SK-N-SH (cell line): ENCODE results near the gene NDUFS7. TPM values are rescaled to one million over a fixed set of nuclear protein-coding genes. Genes with fewer than 3 reads are reported as not detected.

Source experiments
- CTCF ChIA-PET: fragments of 300-600, 350-600 bp; formaldehyde crosslinking; extraction: SDS; loops from one replicate; lab custom pipeline; 2021; lab: Yijun Ruan, JAX
- POLR2A ChIA-PET: fragments of 350-600 bp; sonication (Branson Sonifier 250); formaldehyde crosslinking; extraction: SDS; loops from one replicate; lab custom pipeline; 2020; ENCODE audit warnings: antibody characterized with exemption, inconsistent platforms; lab: Yijun Ruan, JAX
- DNase-seq: peaks from one replicate; pipeline ENCODE4 v3.0.0; 2012
- H2AFZ ChIP-seq: fragments of 200-600 bp; sonication (generic); 2 replicates; pipeline ENCODE4 v1.8.1; 2016; ENCODE audit warnings: antibody characterized with exemption, mild to moderate bottlenecking, low read depth
- H3F3A ChIP-seq: fragments of 200-600 bp; sonication (generic); replicated peaks from 2 replicates; pipeline ENCODE3; 2016; ENCODE audit warnings: antibody characterized with exemption, mild to moderate bottlenecking; ENCODE audit not compliant: insufficient read depth
- H3K27ac ChIP-seq, 2 experiments: fragments of 200-500 bp in 1 of 2; fragments of 200-600 bp in 1 of 2; sonication (Bioruptor generic) in 1 of 2; sonication (generic), shearing (Covaris generic) in 1 of 2; 2 replicates each; pipeline versions ENCODE4 v1.5.1 to v1.6.1; 2014 to 2016; ENCODE audit warnings: low read depth in 2 of 2, inconsistent platforms in 1 of 2, low read length in 1 of 2, mild to moderate bottlenecking in 1 of 2, mixed read lengths in 1 of 2
- H3K27me3 ChIP-seq: fragments of 200-600 bp; sonication (generic), shearing (Covaris generic); 2 replicates; pipeline ENCODE4 v1.6.1; 2016; ENCODE audit warnings: mixed run types; ENCODE audit not compliant: insufficient read depth
- H3K36me3 ChIP-seq, 2 experiments: fragments of 200-500 bp in 1 of 2; fragments of 200-600 bp in 1 of 2; sonication (Bioruptor generic) in 1 of 2; sonication (generic) in 1 of 2; replicated peaks in 1 of 2; 2 replicates each; pipeline versions ENCODE3 to v1.5.1; 2014 to 2016; ENCODE audit warnings: low read length in 1 of 2, mild to moderate bottlenecking in 1 of 2; ENCODE audit not compliant: insufficient read depth in 2 of 2, control insufficient read depth in 1 of 2
- H3K4me1 ChIP-seq, 2 experiments: fragments of 200-500 bp in 1 of 2; fragments of 200-600 bp in 1 of 2; sonication (Bioruptor generic) in 1 of 2; sonication (generic), shearing (Covaris generic) in 1 of 2; 2 replicates each; pipeline versions ENCODE4 v1.5.1 to v1.6.1; 2014 to 2016; ENCODE audit warnings: low read depth in 1 of 2, low read length in 1 of 2, mixed run types in 1 of 2; ENCODE audit not compliant: insufficient read depth in 2 of 2, control insufficient read depth in 1 of 2
- H3K4me2 ChIP-seq: fragments of 200-600 bp; sonication (generic), shearing (Covaris generic); 2 replicates; pipeline ENCODE4 v1.6.1; 2017; ENCODE audit warnings: mixed run types
- H3K4me3 ChIP-seq, 2 experiments: fragments of 200-500 bp in 1 of 2; fragments of 200-600 bp in 1 of 2; sonication (Bioruptor generic) in 1 of 2; sonication (generic), shearing (Covaris generic) in 1 of 2; 2 replicates each; pipeline versions ENCODE4 v1.5.1 to v1.8.1; 2014 to 2016; ENCODE audit warnings: low read depth in 2 of 2, inconsistent platforms in 1 of 2, low read length in 1 of 2, mild to moderate bottlenecking in 1 of 2, mixed read lengths in 1 of 2, moderate library complexity in 1 of 2
- H3K79me2 ChIP-seq: fragments of 200-600 bp; sonication (generic); 2 replicates; pipeline ENCODE4 v1.8.1; 2017; ENCODE audit warnings: mild to moderate bottlenecking; ENCODE audit not compliant: insufficient read depth
- H3K9ac ChIP-seq: fragments of 200-600 bp; sonication (generic); 2 replicates; pipeline ENCODE4 v1.6.1; 2017; ENCODE audit warnings: mixed run types
- H3K9me2 ChIP-seq: fragments of 200-600 bp; sonication (generic); 2 replicates; pipeline ENCODE4 v1.6.1; 2017; ENCODE audit warnings: mixed run types
- H3K9me3 ChIP-seq: fragments of 200-600 bp; sonication (generic); 2 replicates; pipeline ENCODE4 v1.6.1; 2017; ENCODE audit warnings: mixed run types, mild to moderate bottlenecking, moderate library complexity
- H4K20me1 ChIP-seq: fragments of 200-600 bp; sonication (generic); 2 replicates; pipeline ENCODE4 v1.6.1; 2017; ENCODE audit warnings: mild to moderate bottlenecking, mixed run types; ENCODE audit not compliant: insufficient read depth
- FOXJ3 ChIP-seq: sonication (generic); formaldehyde crosslinking; IDR thresholded peaks from 2 replicates; pipeline ENCODE4 v1.5.1; 2020; ENCODE audit warnings: mild to moderate bottlenecking, missing genetic modification reagents
- GABPA ChIP-seq: IDR thresholded peaks from 2 replicates; pipeline ENCODE4 v1.4.0; 2012; ENCODE audit warnings: low read depth, mild to moderate bottlenecking
- IRF3 ChIP-seq: fragments of 150-350 bp; IDR thresholded peaks from 2 replicates; pipeline ENCODE4 v1.6.1; 2016; ENCODE audit warnings: mild to moderate bottlenecking, low read depth, low read length
- MEF2A ChIP-seq: IDR thresholded peaks from 2 replicates; pipeline ENCODE4 v1.4.0; 2012; ENCODE audit warnings: low read depth, borderline replicate concordance
- NFIC ChIP-seq: IDR thresholded peaks from 2 replicates; pipeline ENCODE4 v1.4.0; 2012; ENCODE audit warnings: borderline replicate concordance
- RAD21 ChIP-seq: IDR thresholded peaks from 2 replicates; pipeline ENCODE4 v1.6.1; 2012; ENCODE audit warnings: mild to moderate bottlenecking, low read length
- REST ChIP-seq: IDR thresholded peaks from 2 replicates; pipeline ENCODE4 v1.6.1; 2012; ENCODE audit warnings: mild to moderate bottlenecking, low read depth, low read length, moderate library complexity
- RFX5 ChIP-seq: IDR thresholded peaks from 2 replicates; pipeline ENCODE4 v1.6.1; 2012; ENCODE audit warnings: mild to moderate bottlenecking, improper control_type of control experiment, low read length
- TAF1 ChIP-seq: IDR thresholded peaks from 2 replicates; pipeline ENCODE4 v1.6.1; 2012; ENCODE audit warnings: low read depth, mild to moderate bottlenecking, low read length, moderate library complexity, borderline replicate concordance
- TCF12 ChIP-seq: IDR thresholded peaks from 2 replicates; pipeline ENCODE4 v1.4.0; 2012
- TEAD4 ChIP-seq: IDR thresholded peaks from 2 replicates; pipeline ENCODE4 v1.4.0; 2012; ENCODE audit warnings: mild to moderate bottlenecking, borderline replicate concordance; ENCODE audit not compliant: insufficient read depth
- USF2 ChIP-seq: fragments of 150-350 bp; IDR thresholded peaks from 2 replicates; pipeline ENCODE4 v1.6.1; 2017; ENCODE audit warnings: antibody characterized with exemption, low read length, low read depth, borderline replicate concordance
- ZBTB33 ChIP-seq: IDR thresholded peaks from 2 replicates; pipeline ENCODE4 v1.4.0; 2012; ENCODE audit warnings: low read depth, borderline replicate concordance
- WGBS: methylation state at CpG from one replicate; pipeline ENCODE4 v1.1.6; 2017; ENCODE audit warnings: low lambda C conversion rate; 5-methylcytosine and 5-hydroxymethylcytosine counted together
- polyA plus RNA-seq, 3 experiments: library from polyadenylated mRNA; depleted of rRNA; stranded (reverse); fragments of >200 nt; gene quantifications; 2 replicates each; pipeline ENCODE4 v1.2.3, GENCODE V29; 2012

NDUFS7 gene
- polyA plus RNA-seq, 1 of the 3 experiments (the other 2 are of a cell fraction): 66.4 TPM

- WGBS: 95% methylated on average over 21 of the region's 21 CpGs
- Histone ChIP-seq H3K36me3 (peaks cover 0 to 62% of the 10 kb centered on the region in 2 experiments), H3K4me1 (peaks cover 0 to 8% of the 10 kb centered on the region in 2 experiments; a peak in 2 of 4 replicates), H3K9ac (no peak overlapping the region), H3K27me3 (no peaks in the 10 kb centered on the region), H3K79me2 (peaks cover 90% of the 10 kb centered on the region), H3K4me3 (no peak overlapping the region), H3K4me2 (no peak overlapping the region), H2AFZ (no peak overlapping the region), H3K9me2 (no peaks in the 10 kb centered on the region), H3K9me3 (no peaks in the 10 kb centered on the region), H4K20me1 (peaks cover 74% of the 10 kb centered on the region), H3K27ac (no peak overlapping the region), H3F3A (no peaks in the 10 kb centered on the region)
- POLR2A ChIA-PET: no interaction called here
- CTCF ChIA-PET: interaction anchor here (1.3 to 2.1 kb wide), 2 partner anchors 137 to 173 kb away, joined by 5 read pairs; no protein-coding TSS in a partner anchor
- DNase-seq: no peak
- no peak for TF ChIP-seq FOXJ3 (CRISPR knock-in tag)
- no peak for TF ChIP-seq MEF2A
- no peak for TF ChIP-seq RFX5
- no peak for TF ChIP-seq USF2
- no peak for TF ChIP-seq NFIC
- no peak for TF ChIP-seq TAF1
- TF ChIP-seq TCF12: no peak
- TF ChIP-seq IRF3: no peak
- no peak for TF ChIP-seq REST
- TF ChIP-seq GABPA: no peak
- TF ChIP-seq ZBTB33: no peak
- no peak for TF ChIP-seq RAD21
- TF ChIP-seq TEAD4: no peak
Measured at GRCh38 chr19:1417145-1417544, 33.4 kb downstream of the NDUFS7 start.
